ENCODE measurements around the gene RSL1D1. TPM values are rescaled to one million over a fixed set of nuclear protein-coding genes. Genes with fewer than 3 reads are reported as not detected.
"Not testable (repeated sequence)": the region's sequence is repeated elsewhere in the genome, so short reads cannot be mapped to it uniquely, and the experiment has no call there.

The RSL1D1 gene
- polyA plus RNA-seq, 2 of the 4 experiments (the other 2 are of a cell fraction) = 209 to 330 TPM

DNA sequence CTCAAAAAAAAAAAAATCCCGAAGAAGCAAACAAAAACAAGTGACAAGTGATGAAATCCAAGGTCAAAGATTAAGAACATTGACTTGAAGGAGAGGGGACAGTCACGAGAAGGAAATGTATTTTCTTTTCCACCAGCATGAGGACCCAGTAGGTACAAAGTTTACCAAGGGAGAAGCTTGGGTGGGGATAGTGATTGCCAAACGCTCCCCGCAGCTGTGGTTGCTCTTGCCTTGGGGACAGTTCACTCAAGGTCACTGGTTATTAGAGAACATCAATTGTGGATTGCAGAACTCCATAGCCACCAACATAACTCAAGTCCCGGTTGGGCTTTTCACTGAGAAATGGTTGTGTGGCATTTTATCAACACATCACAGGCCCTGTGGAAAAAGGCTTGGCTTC lies 27.0 kb downstream of the RSL1D1 start:
- 26% methylated on average over 5 of the region's 5 CpGs for WGBS (ENCODE audit: missing lambda C conversion rate)
- TF ChIP-seq POLR2AphosphoS2 (conservative IDR thresholded peaks at IDR 0.05; ENCODE audit: low read length) (no peak), BHLHE40 (IDR thresholded peaks at IDR 0.05; ENCODE audit: low read depth, low read length) (no peak), ESRRA (IDR thresholded peaks at IDR 0.05; ENCODE audit: borderline replicate concordance, low read length) (no peak), MAZ (IDR thresholded peaks at IDR 0.05; ENCODE audit: borderline replicate concordance, low read depth, low read length) (no peak), CBX2 (IDR thresholded peaks at IDR 0.05; ENCODE audit: borderline replicate concordance, low read depth) (no peak), SMC3 (IDR thresholded peaks at IDR 0.05) (no peak), TFCP2L1 (CRISPR knock-in tag; IDR thresholded peaks at IDR 0.05) (no peak), RFX5 (IDR thresholded peaks at IDR 0.05) (no peak), RCOR1 (IDR thresholded peaks at IDR 0.05; ENCODE audit: low read depth, low read length) (no peak), RARB (CRISPR knock-in tag; IDR thresholded peaks at IDR 0.05) (no peak), EHF (CRISPR knock-in tag; IDR thresholded peaks at IDR 0.05) (no peak), ZFP36 (IDR thresholded peaks at IDR 0.05; ENCODE audit: borderline replicate concordance, partially characterized antibody) (no peak)
- TF ChIP-seq, protein P1, sequence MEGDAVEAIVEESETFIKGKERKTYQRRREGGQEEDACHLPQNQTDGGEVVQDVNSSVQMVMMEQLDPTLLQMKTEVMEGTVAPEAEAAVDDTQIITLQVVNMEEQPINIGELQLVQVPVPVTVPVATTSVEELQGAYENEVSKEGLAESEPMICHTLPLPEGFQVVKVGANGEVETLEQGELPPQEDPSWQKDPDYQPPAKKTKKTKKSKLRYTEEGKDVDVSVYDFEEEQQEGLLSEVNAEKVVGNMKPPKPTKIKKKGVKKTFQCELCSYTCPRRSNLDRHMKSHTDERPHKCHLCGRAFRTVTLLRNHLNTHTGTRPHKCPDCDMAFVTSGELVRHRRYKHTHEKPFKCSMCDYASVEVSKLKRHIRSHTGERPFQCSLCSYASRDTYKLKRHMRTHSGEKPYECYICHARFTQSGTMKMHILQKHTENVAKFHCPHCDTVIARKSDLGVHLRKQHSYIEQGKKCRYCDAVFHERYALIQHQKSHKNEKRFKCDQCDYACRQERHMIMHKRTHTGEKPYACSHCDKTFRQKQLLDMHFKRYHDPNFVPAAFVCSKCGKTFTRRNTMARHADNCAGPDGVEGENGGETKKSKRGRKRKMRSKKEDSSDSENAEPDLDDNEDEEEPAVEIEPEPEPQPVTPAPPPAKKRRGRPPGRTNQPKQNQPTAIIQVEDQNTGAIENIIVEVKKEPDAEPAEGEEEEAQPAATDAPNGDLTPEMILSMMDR (IDR thresholded peaks at IDR 0.05) = no peak
- TF ChIP-seq, protein P2, sequence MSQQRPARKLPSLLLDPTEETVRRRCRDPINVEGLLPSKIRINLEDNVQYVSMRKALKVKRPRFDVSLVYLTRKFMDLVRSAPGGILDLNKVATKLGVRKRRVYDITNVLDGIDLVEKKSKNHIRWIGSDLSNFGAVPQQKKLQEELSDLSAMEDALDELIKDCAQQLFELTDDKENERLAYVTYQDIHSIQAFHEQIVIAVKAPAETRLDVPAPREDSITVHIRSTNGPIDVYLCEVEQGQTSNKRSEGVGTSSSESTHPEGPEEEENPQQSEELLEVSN (IDR thresholded peaks at IDR 0.05; ENCODE audit: borderline replicate concordance, low read depth) = no peak
- ATAC-seq (no peak), DNase-seq (ENCODE audit: low read depth in 1 of 2, low spot score in 1 of 2) (peak in 1 of 2 experiments; percentile 21), FAIRE-seq (no peak)
- Histone ChIP-seq H3K4me3 (no peak overlapping the region), H3K4me1 (0 out of 3 replicates have a peak, but pooled peaks cover 4% of the 10 kb centered on the region), H3K4me2 (0 out of 3 replicates have a peak overlapping the region, but pooled peaks have one; percentile 19), H3K27ac (no peak overlapping the region; a peak in 1 of 6 replicates), H3K9me3 (no peaks in the 10 kb centered on the region)
- CTCF ChIA-PET = no interaction called here
- POLR2A ChIA-PET = interaction anchor here (0.7 kb wide), 1 partner anchor 152 kb away, joined by 4 read pairs; the partner anchor contains the start of gene SNX29

DNA sequence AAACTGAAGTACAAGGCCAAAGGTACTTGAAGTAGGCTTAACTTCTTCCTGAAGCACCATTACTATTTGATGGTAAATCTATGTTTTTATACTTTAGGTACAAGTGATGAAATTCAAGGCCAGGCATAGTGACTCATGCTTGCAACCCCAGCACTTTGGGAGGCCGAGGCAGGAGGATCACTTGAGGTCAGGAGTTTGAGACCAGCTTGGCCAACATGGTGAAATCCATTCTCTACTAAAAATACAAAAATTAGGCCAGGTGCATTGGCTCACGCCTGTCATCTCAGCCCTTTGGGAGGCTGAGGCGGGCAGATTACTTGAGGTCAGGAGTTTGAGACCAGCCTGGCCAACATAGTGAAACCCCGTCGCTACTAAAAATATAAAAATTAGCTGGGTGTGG lies 27.7 kb downstream of the RSL1D1 start:
- POLR2A ChIA-PET; DNase-seq (ENCODE audit: low read depth in 1 of 2, low spot score in 1 of 2); ATAC-seq; H3K9me3 ChIP-seq; H3K4me2 ChIP-seq; FAIRE-seq; H3K4me3 ChIP-seq; H3K27ac ChIP-seq; H3K4me1 ChIP-seq: not testable (repeated sequence)
- CTCF ChIA-PET = interaction anchor here (0.6 to 3.2 kb wide), 4 partner anchors 11 to 428 kb away, joined by 3 to 13 read pairs (median 3); no protein-coding TSS in a partner anchor
- WGBS (ENCODE audit: missing lambda C conversion rate) = 89% methylated on average over 5 of the region's 5 CpGs

DNA sequence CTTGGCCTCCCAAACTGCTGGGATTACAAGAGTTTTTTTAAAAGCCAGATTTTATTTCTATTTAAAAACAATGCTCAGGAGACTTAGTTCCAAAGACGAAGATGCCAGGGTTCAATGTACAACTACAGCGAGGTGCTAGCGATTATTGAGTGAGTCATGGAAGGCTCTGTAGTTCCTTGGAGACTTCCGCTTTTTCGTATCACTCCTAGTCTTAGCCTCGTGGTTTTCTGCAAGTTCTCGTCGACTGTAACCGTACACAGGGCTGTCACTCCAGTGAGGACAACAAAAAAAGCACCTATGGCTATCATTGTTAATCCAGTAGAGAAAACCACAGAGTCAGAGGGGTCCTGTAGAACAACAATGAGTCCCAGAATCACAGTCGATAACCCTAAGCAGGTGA lies 31.5 kb downstream of the RSL1D1 start:
- no peak overlapping the region for H3K4me3 ChIP-seq
- H3K4me2 ChIP-seq = no peak overlapping the region
- ChIA-PET CTCF (interaction anchor here (0.6 to 1.2 kb wide), 2 partner anchors 856 to 1083 kb away, joined by 5 read pairs; no protein-coding TSS in a partner anchor), POLR2A (no interaction called here)
- H3K4me1 ChIP-seq = 0 out of 3 replicates have a peak, but pooled peaks cover 4% of the 10 kb centered on the region
- DNase-seq (ENCODE audit: low read depth in 1 of 2, low spot score in 1 of 2) (no peak), FAIRE-seq (no peak), ATAC-seq (0 out of 6 replicates have a peak, but pooled peaks of 1 of the 2 experiments have one; percentile 19)
- H3K27ac ChIP-seq = no peak overlapping the region
- no peak for TF ChIP-seq ZFP36 (IDR thresholded peaks at IDR 0.05; ENCODE audit: borderline replicate concordance, partially characterized antibody)
- TF ChIP-seq POLR2AphosphoS2 (conservative IDR thresholded peaks at IDR 0.05; ENCODE audit: low read length) = no peak
- no peak for TF ChIP-seq SMC3 (IDR thresholded peaks at IDR 0.05)
- no peak for TF ChIP-seq CBX8 (IDR thresholded peaks at IDR 0.05)
- TF ChIP-seq CBX2 (IDR thresholded peaks at IDR 0.05; ENCODE audit: borderline replicate concordance, low read depth) = no peak
- no peak for TF ChIP-seq KDM1A (IDR thresholded peaks at IDR 0.05; ENCODE audit: low read depth)
- TF ChIP-seq, protein P3, sequence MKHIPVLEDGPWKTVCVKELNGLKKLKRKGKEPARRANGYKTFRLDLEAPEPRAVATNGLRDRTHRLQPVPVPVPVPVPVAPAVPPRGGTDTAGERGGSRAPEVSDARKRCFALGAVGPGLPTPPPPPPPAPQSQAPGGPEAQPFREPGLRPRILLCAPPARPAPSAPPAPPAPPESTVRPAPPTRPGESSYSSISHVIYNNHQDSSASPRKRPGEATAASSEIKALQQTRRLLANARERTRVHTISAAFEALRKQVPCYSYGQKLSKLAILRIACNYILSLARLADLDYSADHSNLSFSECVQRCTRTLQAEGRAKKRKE (CRISPR knock-in tag; IDR thresholded peaks at IDR 0.05; ENCODE audit: low read depth) = no peak
- TF ChIP-seq GATA3 (IDR thresholded peaks at IDR 0.05; ENCODE audit: borderline replicate concordance) = no peak
- TF ChIP-seq CHD2 (IDR thresholded peaks at IDR 0.05; ENCODE audit: low read length, partially characterized antibody) = no peak
- TF ChIP-seq EHF (CRISPR knock-in tag; IDR thresholded peaks at IDR 0.05) = no peak
- 74% methylated on average over 10 of the region's 10 CpGs for WGBS (ENCODE audit: missing lambda C conversion rate)
- H3K9me3 ChIP-seq = no peaks in the 10 kb centered on the region

DNA sequence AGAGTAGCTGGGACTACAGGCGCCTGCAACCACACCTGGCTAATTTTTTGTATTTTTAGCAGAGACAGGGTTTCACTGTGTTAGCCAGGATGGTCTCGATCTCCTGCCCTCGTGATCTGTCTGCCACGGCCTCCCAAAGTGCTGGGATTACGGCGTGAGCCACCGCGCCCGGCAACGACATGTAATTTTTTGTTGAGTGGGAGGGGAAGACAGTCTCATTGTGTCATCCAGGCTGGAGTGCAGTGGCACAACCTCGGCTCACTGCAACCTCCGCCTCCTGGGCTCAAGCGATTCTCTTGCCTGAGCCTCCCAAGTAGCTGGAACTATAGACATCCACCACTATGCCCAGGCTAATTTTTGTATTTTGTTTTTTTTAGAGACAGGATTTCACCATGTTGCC lies 32.4 kb downstream of the RSL1D1 start:
- 82% methylated on average over 13 of the region's 13 CpGs for WGBS (ENCODE audit: missing lambda C conversion rate)
- H3K4me1 ChIP-seq; H3K9me3 ChIP-seq; H3K4me3 ChIP-seq; ATAC-seq; FAIRE-seq; DNase-seq (ENCODE audit: low read depth in 1 of 2, low spot score in 1 of 2); H3K4me2 ChIP-seq; H3K27ac ChIP-seq; POLR2A ChIA-PET: not testable (repeated sequence)
- CTCF ChIA-PET = interaction anchor here (0.6 kb wide), 1 partner anchor 1082 kb away, joined by 5 read pairs; no protein-coding TSS in a partner anchor
